WTC11 (cell line): ENCODE measurements around the gene SH3TC2. TPM values are rescaled to one million over a fixed set of nuclear protein-coding genes. Genes with fewer than 3 reads are reported as not detected.

Source experiments
- ATAC-seq: fragments of 200-7000 bp; cut with Tn5 transposase; 2 replicates; pipeline ENCODE4 v1.10.0; 2021; ENCODE audit warnings: mild to moderate bottlenecking, moderate library complexity
- CTCF ChIA-PET: fragments of 300-600 bp; sonication (Branson Sonifier 250); formaldehyde crosslinking; loops from one replicate; lab custom pipeline; 2021; ENCODE audit warnings: antibody characterized with exemption; lab: Charles Lee
- POLR2A ChIA-PET: fragments of 350-600 bp; sonication (Branson Sonifier 250); formaldehyde crosslinking; loops from one replicate; lab custom pipeline; 2021; ENCODE audit warnings: antibody characterized with exemption; lab: Charles Lee
- DNase-seq: peaks from one replicate; pipeline ENCODE4 v3.0.0; 2021; ENCODE audit warnings: low spot score
- H3K27ac Mint-ChIP-seq: 2 replicates; pipeline ENCODE4 v1.8.0; 2021; ENCODE audit warnings: mixed read lengths
- H3K27me3 Mint-ChIP-seq: 2 replicates; pipeline ENCODE4 v1.8.0; 2021; ENCODE audit warnings: low read depth, mild to moderate bottlenecking, moderate library complexity, mixed read lengths
- H3K36me3 Mint-ChIP-seq: 2 replicates; pipeline ENCODE4 v1.8.0; 2021; ENCODE audit warnings: mixed read lengths
- H3K4me1 Mint-ChIP-seq: 2 replicates; pipeline ENCODE4 v1.8.0; 2022; ENCODE audit warnings: mixed read lengths
- H3K4me3 Mint-ChIP-seq: 2 replicates; pipeline ENCODE4 v1.8.0; 2021; ENCODE audit warnings: mild to moderate bottlenecking, moderate library complexity, mixed read lengths
- H3K9me3 Mint-ChIP-seq: 2 replicates; pipeline ENCODE4 v1.8.0; 2021; ENCODE audit warnings: mixed read lengths
- ATF2 ChIP-seq: sonication (generic); formaldehyde crosslinking; IDR thresholded peaks from 2 replicates; pipeline ENCODE4 v1.8.1; 2022; ENCODE audit warnings: low read depth, missing genetic modification reagents, borderline replicate concordance
- ATF3 ChIP-seq: sonication (generic); formaldehyde crosslinking; conservative IDR thresholded peaks from 2 replicates; pipeline ENCODE4 v1.8.1; 2022; ENCODE audit warnings: mild to moderate bottlenecking, missing genetic modification reagents
- ATF6 ChIP-seq: sonication (generic); formaldehyde crosslinking; IDR thresholded peaks from 2 replicates; pipeline ENCODE4 v1.8.1; 2023; ENCODE audit warnings: mild to moderate bottlenecking, missing genetic modification reagents
- CREM ChIP-seq: sonication (generic); formaldehyde crosslinking; IDR thresholded peaks from 2 replicates; pipeline ENCODE4 v1.8.1; 2022; ENCODE audit warnings: mild to moderate bottlenecking, missing genetic modification reagents, moderate library complexity
- ESRRA ChIP-seq: sonication (generic); formaldehyde crosslinking; IDR thresholded peaks from 2 replicates; pipeline ENCODE4 v1.8.1; 2022; ENCODE audit warnings: mild to moderate bottlenecking, missing genetic modification reagents, borderline replicate concordance
- FOXJ3 ChIP-seq: sonication (generic); formaldehyde crosslinking; IDR thresholded peaks from 2 replicates; pipeline ENCODE4 v1.9.0; 2021; ENCODE audit warnings: missing genetic modification reagents, mild to moderate bottlenecking, borderline replicate concordance
- GABPB1 ChIP-seq: sonication (generic); formaldehyde crosslinking; IDR thresholded peaks from 2 replicates; pipeline ENCODE4 v1.8.1; 2023; ENCODE audit warnings: mild to moderate bottlenecking, missing genetic modification reagents
- GTF2I ChIP-seq: fragments of 250-450 bp; sonication (Bioruptor Pico); conservative IDR thresholded peaks from 2 replicates; pipeline ENCODE4 v1.4.0; 2021; ENCODE audit warnings: mild to moderate bottlenecking
- IRF1 ChIP-seq: sonication (generic); formaldehyde crosslinking; IDR thresholded peaks from 2 replicates; pipeline ENCODE4 v1.8.0; 2023; ENCODE audit warnings: missing genetic modification reagents
- JUN ChIP-seq: sonication (generic); formaldehyde crosslinking; IDR thresholded peaks from 2 replicates; pipeline ENCODE4 v1.8.0; 2023; ENCODE audit warnings: mild to moderate bottlenecking, missing genetic modification reagents
- NFE2L1 ChIP-seq: sonication (generic); formaldehyde crosslinking; IDR thresholded peaks from 2 replicates; pipeline ENCODE4 v1.8.1; 2023; ENCODE audit warnings: missing genetic modification reagents
- NFYB ChIP-seq: sonication (generic); formaldehyde crosslinking; conservative IDR thresholded peaks from 2 replicates; pipeline ENCODE4 v1.8.0; 2022; ENCODE audit warnings: low read depth, missing genetic modification reagents
- NR3C1 ChIP-seq: sonication (generic); formaldehyde crosslinking; conservative IDR thresholded peaks from 2 replicates; pipeline ENCODE4 v1.8.1; 2023; ENCODE audit warnings: low read depth, mild to moderate bottlenecking, missing genetic modification reagents
- RORB ChIP-seq: fragments of 250-450 bp; sonication (Bioruptor Pico); IDR thresholded peaks from 2 replicates; pipeline ENCODE4 v1.9.0; 2021; ENCODE audit warnings: mild to moderate bottlenecking
- TEAD1 ChIP-seq: sonication (generic); formaldehyde crosslinking; IDR thresholded peaks from 2 replicates; pipeline ENCODE4 v1.8.0; 2022; ENCODE audit warnings: mild to moderate bottlenecking, missing genetic modification reagents
- TEAD4 ChIP-seq: sonication (generic); formaldehyde crosslinking; IDR thresholded peaks from 2 replicates; pipeline ENCODE4 v1.8.0; 2022; ENCODE audit warnings: mild to moderate bottlenecking, missing genetic modification reagents
- TP53 ChIP-seq: sonication (generic); formaldehyde crosslinking; IDR thresholded peaks from 2 replicates; pipeline ENCODE4 v1.8.1; 2023; ENCODE audit warnings: mild to moderate bottlenecking, missing genetic modification reagents
- USF2 ChIP-seq: sonication (generic); formaldehyde crosslinking; IDR thresholded peaks from 2 replicates; pipeline ENCODE4 v1.8.1; 2023; ENCODE audit warnings: mild to moderate bottlenecking, missing genetic modification reagents, moderate library complexity
- ZBTB43 ChIP-seq: sonication (generic); formaldehyde crosslinking; IDR thresholded peaks from 2 replicates; pipeline ENCODE4 v1.8.1; 2023; ENCODE audit warnings: mild to moderate bottlenecking, missing genetic modification reagents
- ZNF138 ChIP-seq: sonication (generic); formaldehyde crosslinking; conservative IDR thresholded peaks from 2 replicates; pipeline ENCODE4 v1.8.1; 2022; ENCODE audit warnings: mild to moderate bottlenecking, moderate library complexity, missing genetic modification reagents
- ZNF263 ChIP-seq: sonication (generic); formaldehyde crosslinking; IDR thresholded peaks from 2 replicates; pipeline ENCODE4 v1.8.1; 2022; ENCODE audit warnings: low read depth, mild to moderate bottlenecking, moderate library complexity, missing genetic modification reagents
- ZNF281 ChIP-seq: sonication (generic); formaldehyde crosslinking; IDR thresholded peaks from 2 replicates; pipeline ENCODE4 v1.8.0; 2023; ENCODE audit warnings: mild to moderate bottlenecking, missing genetic modification reagents
- total RNA-seq: library from RNA; stranded (reverse); gene quantifications from 3 replicates; pipeline ENCODE4 v1.2.3, GENCODE V29; 2021

Gene SH3TC2
- total RNA-seq, 1 experiment from 2014 or later = 0.61 TPM

GRCh38 chr5:148993283-148993936, 69.5 kb downstream of the SH3TC2 start:
- no peak for ATAC-seq
- Mint-ChIP-seq H3K4me1 (peaks cover 10% of the 10 kb centered on the region), H3K27ac (no peak overlapping the region), H3K9me3 (no peaks in the 10 kb centered on the region), H3K4me3 (no peak overlapping the region), H3K27me3 (no peaks in the 10 kb centered on the region), H3K36me3 (no peaks in the 10 kb centered on the region)
- POLR2A ChIA-PET = no interaction called here
- CTCF ChIA-PET = interaction anchor here (0.7 kb wide), 1 partner anchor 262 kb away, joined by 3 read pairs; no protein-coding TSS in a partner anchor
- DNase-seq = no peak
- TF ChIP-seq FOXJ3 (CRISPR knock-in tag) (no peak), NFYB (CRISPR knock-in tag) (no peak), ATF6 (CRISPR knock-in tag) (no peak), JUN (CRISPR knock-in tag) (no peak), ATF3 (no peak), GABPB1 (CRISPR knock-in tag) (no peak), ZBTB43 (CRISPR knock-in tag) (no peak), GTF2I (CRISPR knock-in tag) (no peak), CREM (no peak), TEAD4 (CRISPR knock-in tag) (no peak), IRF1 (CRISPR knock-in tag) (no peak), ZNF281 (CRISPR knock-in tag) (no peak)

- TF ChIP-seq ZNF138 (CRISPR knock-in tag) (no peak), RORB (no peak), ZNF263 (CRISPR knock-in tag) (no peak), ESRRA (CRISPR knock-in tag) (no peak), NFE2L1 (CRISPR knock-in tag) (no peak), TEAD1 (CRISPR knock-in tag) (no peak), TP53 (CRISPR knock-in tag) (no peak), ATF2 (CRISPR knock-in tag) (no peak), IRF1 (CRISPR knock-in tag) (no peak), NR3C1 (CRISPR knock-in tag) (no peak), USF2 (no peak), FOXJ3 (CRISPR knock-in tag) (no peak)
- TF ChIP-seq, all 79 proteins: peak for 0
- POLR2A ChIA-PET = no interaction called here
- no peaks in the 10 kb centered on the region for H3K9me3 Mint-ChIP-seq
- no peak overlapping the region for H3K4me3 Mint-ChIP-seq
- H3K4me1 Mint-ChIP-seq = peaks cover 10% of the 10 kb centered on the region
- CTCF ChIA-PET = interaction anchor here (1.1 to 1.4 kb wide), 3 partner anchors 11 to 171 kb away, joined by 3 to 5 read pairs (median 3); no protein-coding TSS in a partner anchor
- no peak overlapping the region for H3K27ac Mint-ChIP-seq
- H3K36me3 Mint-ChIP-seq = no peaks in the 10 kb centered on the region
- ATAC-seq (no peak), DNase-seq (no peak)
- no peaks in the 10 kb centered on the region for H3K27me3 Mint-ChIP-seq
Observed at GRCh38 chr5:148992265-148992664, 70.6 kb downstream of the SH3TC2 start.
